ENCODE data around the gene SLC44A1. TPM values are rescaled to one million over a fixed set of nuclear protein-coding genes. Genes with fewer than 3 reads are reported as not detected.

Gene SLC44A1
- total and polyA plus RNA-seq, 8 donors = 58.0 to 79.8 (median 73.9) TPM

GRCh38 chr9:105226055-105226454 is 18.4 kb upstream of the SLC44A1 start:
- H3K27ac ChIP-seq = no peak overlapping the region
- DNase-seq = no peak

GRCh38 chr9:105232207-105232606 is 12.2 kb upstream of the SLC44A1 start:
- intact Hi-C loops (cut with DNase I) = no loop called here
- Histone ChIP-seq H3K9me3 (no peaks in the 10 kb centered on the region), H3K36me3 (no peaks in the 10 kb centered on the region), H3K4me3 (no peak overlapping the region), H3K27me3 (no peaks in the 10 kb centered on the region), H3K27ac (no peak overlapping the region), H3K4me1 (no peaks in the 10 kb centered on the region)
- DNase-seq = no peak
- TF ChIP-seq CTCF (IDR thresholded peaks at IDR 0.05) = no peak
- no peak for ATAC-seq

More at GRCh38 chr9:105226055-105226454, 18.4 kb upstream of the SLC44A1 start:
- Histone ChIP-seq H3K4me3 (no peak overlapping the region), H3K9me3 (peaks cover 0 to 34% of the 10 kb centered on the region in 2 donors), H3K4me1 (no peaks in the 10 kb centered on the region), H3K36me3 (no peaks in the 10 kb centered on the region), H3K27me3 (no peaks in the 10 kb centered on the region)
- ATAC-seq = no peak
- intact Hi-C loops (cut with DNase I) = no loop called here
- no peak for TF ChIP-seq CTCF (IDR thresholded peaks at IDR 0.05)

GRCh38 chr9:105233873-105234272 is 10.6 kb upstream of the SLC44A1 start:
- TF ChIP-seq CTCF (IDR thresholded peaks at IDR 0.05) = no peak
- H3K4me1 ChIP-seq = no peaks in the 10 kb centered on the region
- intact Hi-C loops (cut with DNase I) = no loop called here
- no peaks in the 10 kb centered on the region for H3K36me3 ChIP-seq
- no peaks in the 10 kb centered on the region for H3K27me3 ChIP-seq
- ATAC-seq = no peak
- DNase-seq = no peak
- no peak overlapping the region for H3K27ac ChIP-seq
- no peak overlapping the region for H3K4me3 ChIP-seq
- H3K9me3 ChIP-seq = no peaks in the 10 kb centered on the region

- intact Hi-C loops (cut with DNase I) = no loop called here
- no peak overlapping the region for H3K27ac ChIP-seq
- no peak for TF ChIP-seq CTCF (IDR thresholded peaks at IDR 0.05)
- no peaks in the 10 kb centered on the region for H3K4me1 ChIP-seq
- H3K36me3 ChIP-seq = no peaks in the 10 kb centered on the region
- ATAC-seq (no peak), DNase-seq (no peak)
- H3K9me3 ChIP-seq = no peaks in the 10 kb centered on the region
- no peaks in the 10 kb centered on the region for H3K27me3 ChIP-seq
- no peak overlapping the region for H3K4me3 ChIP-seq
Measured at GRCh38 chr9:105236261-105236660, 8.2 kb upstream of the SLC44A1 start.

GRCh38 chr9:105237246-105237645 is 7.2 kb upstream of the SLC44A1 start:
- Histone ChIP-seq H3K27me3 (no peaks in the 10 kb centered on the region), H3K4me1 (peaks cover 0 to 4% of the 10 kb centered on the region in 2 donors), H3K9me3 (no peaks in the 10 kb centered on the region), H3K36me3 (no peaks in the 10 kb centered on the region), H3K27ac (no peak overlapping the region), H3K4me3 (no peak overlapping the region)
- intact Hi-C loops (cut with DNase I) = no loop called here
- no peak for DNase-seq
- no peak for TF ChIP-seq CTCF (IDR thresholded peaks at IDR 0.05)
- ATAC-seq = no peak

Measured in left lung (tissue), 10 donors.